ENCODE results near the gene IER5. TPM values are rescaled to one million over a fixed set of nuclear protein-coding genes. Genes with fewer than 3 reads are reported as not detected.
A peak's percentile ranks its signal among the peaks of the same experiment; 100 is the strongest.
"Not testable (repeated sequence)": the region's sequence is repeated elsewhere in the genome, so short reads cannot be mapped to it uniquely, and the experiment has no call there.

Gene IER5
- 10 to 100 TPM; 27.9 to 28.9 TPM for total RNA-seq

DNA sequence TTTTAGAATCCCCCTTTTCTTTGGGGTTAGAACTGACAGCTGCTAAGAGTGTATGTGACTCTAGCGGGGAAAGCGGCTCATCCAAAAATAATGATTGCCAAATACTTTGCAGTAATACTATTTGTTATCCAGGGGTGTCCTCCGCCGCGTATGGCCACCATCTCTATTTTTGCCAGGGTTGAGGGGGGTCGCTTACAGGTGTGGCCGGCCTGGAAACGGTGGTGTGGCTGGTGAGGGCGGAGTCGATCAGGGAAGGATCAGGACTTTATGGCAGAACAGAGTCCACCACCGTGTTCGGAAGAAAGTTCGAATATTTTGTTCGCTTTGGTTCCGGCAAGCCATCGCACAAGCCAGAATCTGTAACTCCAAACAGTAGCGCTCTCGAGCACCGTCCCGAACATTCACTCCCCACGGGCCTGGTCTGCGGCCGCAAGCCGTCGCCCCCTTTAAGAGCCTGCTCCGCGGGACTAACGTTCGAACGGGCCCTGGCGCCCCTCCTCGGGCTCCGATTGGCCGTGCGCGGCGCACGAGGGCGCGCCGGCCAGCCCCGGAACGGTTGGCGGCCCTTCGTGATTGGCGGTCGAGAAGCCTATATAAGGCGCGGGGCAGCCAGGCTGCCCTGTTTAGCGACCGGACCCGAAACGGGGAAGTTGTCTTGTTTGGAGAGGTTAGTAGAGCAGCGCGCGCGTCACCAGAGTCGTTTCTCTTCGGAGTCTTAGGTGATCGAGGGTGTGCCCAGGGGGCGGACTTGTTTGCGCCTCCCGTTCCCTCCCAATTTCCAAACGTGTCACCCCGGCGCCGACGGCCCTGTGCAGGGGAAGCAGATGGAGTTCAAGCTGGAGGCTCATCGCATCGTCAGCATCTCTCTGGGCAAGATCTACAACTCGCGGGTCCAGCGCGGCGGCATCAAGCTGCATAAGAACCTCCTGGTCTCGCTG, at the start of gene IER5:
Gene IER5, plus strand, starts transcription at position 622 of the 938 bp plus-strand sequence. Its CDS starts 203 bp downstream, at position 825.
- H3K4me1 Mint-ChIP-seq (ENCODE audit: low read depth), result peaks cover 39% of the 10 kb centered on the region
- H3K36me3 Mint-ChIP-seq, result peaks cover 36% of the 10 kb centered on the region
- H3K27ac Mint-ChIP-seq, result peak within 1 kb of the TSS; percentile 96
- H3K9me3 Mint-ChIP-seq, result no peaks in the 10 kb centered on the region
- ChIA-PET CTCF (interaction anchor here (0.6 to 3.5 kb wide), 4 partner anchors 53 to 78 kb away, joined by 3 to 42 read pairs (median 5); no protein-coding TSS in a partner anchor), POLR2A (interaction anchor here (1.1 to 7.7 kb wide), 10 partner anchors 8 to 69 kb away, joined by 3 to 168 read pairs (median 8); partner anchors contain the start of genes MR1 and STX6)
- DNase-seq, result peak; percentile 98
- peaks cover 2% of the 10 kb centered on the region for H3K27me3 Mint-ChIP-seq
- intact Hi-C loops (cut with micrococcal nuclease), result loop anchor here (1.0 to 5.0 kb wide), 4 partner anchors 55 to 1206 kb away; partner anchors contain the start of genes ACBD6, MR1 and TOR1AIP1
- peak within 1 kb of the TSS; percentile 97 for H3K4me3 Mint-ChIP-seq

DNA sequence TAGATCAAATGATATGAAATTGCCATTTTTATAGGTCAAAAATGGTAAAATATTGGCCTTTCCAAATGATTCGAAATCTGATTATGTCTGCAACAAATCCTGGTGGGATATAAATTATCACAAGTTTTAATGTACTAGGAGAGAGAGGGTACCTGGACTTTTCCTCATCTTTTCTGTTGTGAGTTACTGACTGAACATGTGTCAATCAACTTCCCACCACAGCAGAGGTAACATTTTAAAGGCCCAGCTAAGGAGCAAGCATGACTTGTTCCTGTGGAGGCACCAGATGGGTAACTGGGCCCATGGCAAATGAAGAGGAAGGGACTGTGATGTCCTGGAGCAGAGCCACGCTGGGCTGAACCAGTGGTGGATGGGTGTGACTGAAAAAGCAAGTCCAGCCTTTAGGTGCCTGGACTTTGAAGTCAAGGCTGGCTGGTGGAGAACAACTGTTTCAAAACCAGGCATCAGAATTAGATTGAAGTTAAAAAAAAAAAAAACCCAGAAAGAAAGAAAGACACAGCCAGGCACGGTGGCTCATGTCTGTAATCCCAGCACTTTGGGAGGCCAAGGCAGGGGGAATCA, 48.1 kb upstream of the IER5 start:
- intact Hi-C loops (cut with micrococcal nuclease), result no loop called here
- H3K27ac Mint-ChIP-seq, result no peak overlapping the region
- no peak overlapping the region for H3K4me3 Mint-ChIP-seq
- no peaks in the 10 kb centered on the region for H3K9me3 Mint-ChIP-seq
- POLR2A ChIA-PET, result no interaction called here
- DNase-seq, result no peak
- H3K27me3 Mint-ChIP-seq, result no peaks in the 10 kb centered on the region
- peaks cover 75% of the 10 kb centered on the region for H3K4me1 Mint-ChIP-seq (ENCODE audit: low read depth)
- H3K36me3 Mint-ChIP-seq, result peaks cover 14% of the 10 kb centered on the region
- CTCF ChIA-PET, result interaction anchor here (1.0 to 12.7 kb wide), 4 partner anchors 11 to 128 kb away, joined by 3 to 200 read pairs (median 16); no protein-coding TSS in a partner anchor

DNA sequence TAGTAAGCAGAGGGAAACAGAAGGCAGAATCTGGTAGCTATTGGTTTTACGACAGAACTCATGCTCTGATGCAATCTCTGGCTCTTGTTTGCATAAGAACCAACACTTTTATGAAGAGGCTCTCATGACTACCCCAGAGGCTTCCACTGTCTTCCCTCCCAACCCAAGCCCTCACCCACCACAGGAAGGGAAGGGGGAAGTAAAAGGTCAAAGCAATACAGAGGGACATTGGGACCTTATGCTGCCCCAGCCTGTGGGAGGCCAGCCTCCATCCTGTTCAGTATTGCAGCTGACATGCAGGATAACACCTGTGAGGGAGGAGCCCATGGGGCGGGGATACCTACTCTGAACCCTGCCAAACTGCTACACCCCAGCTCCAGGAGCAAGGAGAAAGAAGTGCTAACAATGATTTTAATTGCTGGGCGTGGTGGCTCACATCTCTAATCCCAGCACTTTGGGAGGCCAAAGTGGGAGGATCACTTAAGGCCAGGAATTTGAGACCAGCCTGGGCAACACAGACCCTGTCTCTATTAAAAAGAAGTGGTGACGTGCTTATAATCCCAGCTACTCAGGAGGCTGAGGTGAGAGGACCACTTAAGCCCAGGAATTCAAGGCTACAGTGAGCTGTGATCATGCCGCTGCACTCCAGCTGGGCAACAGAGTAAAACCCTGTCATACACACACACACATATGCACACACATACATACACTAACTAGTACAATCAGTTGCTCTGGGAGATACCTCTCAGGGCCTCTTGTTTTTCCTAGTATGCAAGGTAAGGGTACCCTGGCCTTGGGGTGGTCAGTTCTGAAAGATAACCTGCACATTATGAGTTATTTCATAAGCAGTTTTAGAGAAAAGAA, 45.2 kb upstream of the IER5 start:
- H3K4me3 Mint-ChIP-seq, result no peak overlapping the region
- no peak for DNase-seq
- H3K27ac Mint-ChIP-seq, result no peak overlapping the region
- intact Hi-C loops (cut with micrococcal nuclease), result no loop called here
- ChIA-PET POLR2A (interaction anchor here (0.9 to 1.3 kb wide), 3 partner anchors 45 to 99 kb away, joined by 3 to 4 read pairs (median 3); partner anchors contain the start of gene IER5), CTCF (interaction anchor here (0.7 to 12.7 kb wide), 4 partner anchors 13 to 100 kb away, joined by 3 to 200 read pairs (median 4); no protein-coding TSS in a partner anchor)
- peaks cover 47% of the 10 kb centered on the region for H3K4me1 Mint-ChIP-seq (ENCODE audit: low read depth)
- no peaks in the 10 kb centered on the region for H3K9me3 Mint-ChIP-seq
- peaks cover 19% of the 10 kb centered on the region for H3K36me3 Mint-ChIP-seq
- H3K27me3 Mint-ChIP-seq, result no peaks in the 10 kb centered on the region

DNA sequence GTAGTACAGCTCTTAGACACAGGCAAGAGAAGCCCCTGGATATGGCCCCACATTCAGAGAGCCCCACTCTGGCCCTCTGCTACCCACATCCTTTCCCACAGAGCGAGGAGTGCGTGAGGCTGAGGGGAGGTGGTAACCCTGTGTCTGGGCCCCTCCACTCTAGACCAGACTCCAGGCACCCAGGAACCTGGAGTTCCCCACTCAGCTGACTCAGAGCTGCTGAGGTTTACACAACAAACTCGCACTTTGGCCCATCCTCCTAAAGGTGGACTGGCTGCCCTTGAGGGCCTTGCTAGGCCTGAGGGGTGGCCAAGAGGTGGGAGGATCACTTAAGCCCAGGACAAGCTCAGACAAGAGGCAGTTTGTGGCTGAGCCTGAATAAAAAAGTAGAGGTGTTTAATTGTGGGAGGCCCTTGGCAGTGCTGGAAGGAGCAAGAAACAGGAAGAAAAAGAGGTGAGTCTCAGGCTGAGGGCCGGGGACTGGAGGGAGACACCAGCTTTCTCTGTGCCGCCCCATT, 44.0 kb upstream of the IER5 start:
- H3K27ac Mint-ChIP-seq, result peak overlapping the region; percentile 72
- H3K9me3 Mint-ChIP-seq, result no peaks in the 10 kb centered on the region
- CTCF ChIA-PET, result interaction anchor here (12.7 kb wide), 1 partner anchor 99 kb away, joined by 200 read pairs; no protein-coding TSS in a partner anchor
- H3K4me1 Mint-ChIP-seq (ENCODE audit: low read depth), result peaks cover 38% of the 10 kb centered on the region
- peak; percentile 79 for DNase-seq
- intact Hi-C loops (cut with micrococcal nuclease), result loop anchor here (1.0 kb wide), 1 partner anchor 18 kb away; no protein-coding TSS in a partner anchor
- no peaks in the 10 kb centered on the region for H3K27me3 Mint-ChIP-seq
- H3K4me3 Mint-ChIP-seq, result no peak overlapping the region
- peaks cover 16% of the 10 kb centered on the region for H3K36me3 Mint-ChIP-seq
- POLR2A ChIA-PET, result interaction anchor here (0.6 to 1.6 kb wide), 2 partner anchors 46 to 121 kb away, joined by 5 read pairs; no protein-coding TSS in a partner anchor

DNA sequence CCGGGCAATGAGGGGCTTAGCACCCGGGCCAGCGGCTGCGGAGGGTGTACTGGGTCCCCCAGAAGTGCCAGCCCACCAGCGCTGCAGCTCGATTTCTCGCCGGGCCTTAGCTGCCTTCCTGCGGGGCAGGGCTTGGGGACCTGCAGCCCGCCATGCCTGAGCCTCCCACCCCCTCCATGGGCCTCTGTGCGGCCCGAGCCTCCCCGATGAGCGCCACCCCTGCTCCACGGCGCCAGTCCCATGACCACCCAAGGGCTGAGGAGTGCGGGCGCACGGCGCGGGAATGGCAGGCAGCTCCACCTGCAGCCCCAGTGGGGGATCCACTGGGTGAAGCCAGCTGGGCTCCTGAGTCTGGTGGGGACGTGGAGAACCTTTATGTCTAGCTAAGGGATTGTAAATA, 42.6 kb upstream of the IER5 start:
- Mint-ChIP-seq H3K36me3 (peaks cover 16% of the 10 kb centered on the region), H3K4me1 (ENCODE audit: low read depth) (peaks cover 30% of the 10 kb centered on the region)
- intact Hi-C loops (cut with micrococcal nuclease); H3K27ac Mint-ChIP-seq; H3K4me3 Mint-ChIP-seq; DNase-seq; H3K27me3 Mint-ChIP-seq; H3K9me3 Mint-ChIP-seq: not testable (repeated sequence)
- CTCF ChIA-PET, result interaction anchor here (1.2 kb wide), 1 partner anchor 97 kb away, joined by 5 read pairs; no protein-coding TSS in a partner anchor
- POLR2A ChIA-PET, result interaction anchor here (1.6 kb wide), 1 partner anchor 45 kb away, joined by 5 read pairs; no protein-coding TSS in a partner anchor

DNA sequence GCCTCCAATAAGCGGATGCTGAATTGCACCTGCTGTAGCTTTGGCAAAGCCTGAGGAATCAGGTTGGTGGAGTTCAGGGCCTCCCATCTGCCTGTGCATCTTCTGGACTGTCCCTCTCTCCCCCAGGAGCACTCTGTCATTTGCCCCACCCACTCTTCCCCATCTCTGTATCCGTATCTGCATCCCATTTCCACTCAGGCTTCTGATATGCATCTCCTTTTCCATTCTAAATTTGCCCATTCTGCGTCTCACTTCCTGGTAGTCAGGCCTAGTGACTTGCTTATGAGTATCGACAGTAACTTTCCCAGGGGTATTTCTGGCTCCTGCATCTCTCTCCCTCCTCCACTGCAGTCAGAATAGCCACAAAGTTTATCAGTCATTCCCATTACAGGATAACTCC, 39.1 kb upstream of the IER5 start:
- Mint-ChIP-seq H3K27ac (no peak overlapping the region), H3K4me1 (ENCODE audit: low read depth) (peaks cover 8% of the 10 kb centered on the region), H3K27me3 (no peaks in the 10 kb centered on the region), H3K9me3 (no peaks in the 10 kb centered on the region), H3K36me3 (peaks cover 19% of the 10 kb centered on the region), H3K4me3 (no peak overlapping the region)
- CTCF ChIA-PET, result no interaction called here
- POLR2A ChIA-PET, result interaction anchor here (1.2 kb wide), 1 partner anchor 9 kb away, joined by 3 read pairs; no protein-coding TSS in a partner anchor
- intact Hi-C loops (cut with micrococcal nuclease), result no loop called here
- DNase-seq, result no peak

DNA sequence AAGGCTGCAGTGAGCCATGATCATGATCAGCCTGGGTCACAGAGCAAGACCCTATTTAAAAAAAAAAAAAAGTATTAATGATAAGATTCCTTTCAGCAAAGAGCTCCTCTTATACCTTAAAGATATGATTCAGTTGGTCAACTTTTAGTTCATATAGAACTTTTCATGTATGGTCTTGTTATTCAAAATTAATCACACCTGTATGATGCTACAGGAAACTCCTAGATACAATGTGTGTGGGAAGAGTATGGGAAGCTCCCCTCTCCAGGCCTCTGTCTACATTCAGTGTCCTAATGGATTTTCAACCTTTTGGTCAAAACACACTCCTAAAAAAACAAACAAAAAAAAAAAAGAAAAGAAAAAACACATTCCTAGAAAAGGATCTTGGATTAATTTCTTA, 37.6 kb upstream of the IER5 start:
- Mint-ChIP-seq H3K9me3 (no peaks in the 10 kb centered on the region), H3K27me3 (no peaks in the 10 kb centered on the region)
- CTCF ChIA-PET, result interaction anchor here (0.6 to 2.6 kb wide), 4 partner anchors 12 to 63 kb away, joined by 3 to 13 read pairs (median 4); no protein-coding TSS in a partner anchor

DNA sequence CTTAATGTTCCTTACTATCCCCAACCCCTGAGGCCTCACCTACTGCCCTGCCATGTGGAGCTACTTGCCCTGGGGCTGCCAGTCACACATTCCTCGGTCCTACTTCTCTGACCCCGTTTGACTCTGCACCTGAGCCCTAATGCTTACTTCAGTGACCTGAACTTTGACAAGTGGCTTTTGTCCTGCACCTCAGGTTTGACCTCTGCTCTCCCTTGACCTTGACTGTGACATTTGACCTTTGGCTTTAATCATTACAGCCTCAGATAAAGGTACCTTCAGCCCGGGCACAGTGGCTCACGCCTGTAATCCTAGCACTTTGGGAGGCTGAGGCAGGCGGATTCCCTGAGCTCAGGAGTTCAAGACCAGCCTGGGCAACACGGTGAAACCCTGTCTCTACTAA, 31.9 kb upstream of the IER5 start:
- DNase-seq, result no peak
- peaks cover 33% of the 10 kb centered on the region for H3K36me3 Mint-ChIP-seq
- H3K9me3 Mint-ChIP-seq, result peaks cover 21% of the 10 kb centered on the region
- peaks cover 3% of the 10 kb centered on the region for H3K4me1 Mint-ChIP-seq (ENCODE audit: low read depth)
- intact Hi-C loops (cut with micrococcal nuclease), result no loop called here
- no peaks in the 10 kb centered on the region for H3K27me3 Mint-ChIP-seq
- ChIA-PET CTCF (interaction anchor here (0.6 kb wide), 1 partner anchor 475 kb away, joined by 3 read pairs; no protein-coding TSS in a partner anchor), POLR2A (no interaction called here)
- H3K4me3 Mint-ChIP-seq, result no peak overlapping the region
- no peak overlapping the region for H3K27ac Mint-ChIP-seq

More for the DNA sequence above, 37.6 kb upstream of the IER5 start:
- DNase-seq, result no peak
- Mint-ChIP-seq H3K36me3 (peaks cover 17% of the 10 kb centered on the region), H3K27ac (no peak overlapping the region), H3K4me3 (no peak overlapping the region), H3K4me1 (ENCODE audit: low read depth) (no peaks in the 10 kb centered on the region)
- intact Hi-C loops (cut with micrococcal nuclease), result no loop called here
- POLR2A ChIA-PET, result no interaction called here

DNA sequence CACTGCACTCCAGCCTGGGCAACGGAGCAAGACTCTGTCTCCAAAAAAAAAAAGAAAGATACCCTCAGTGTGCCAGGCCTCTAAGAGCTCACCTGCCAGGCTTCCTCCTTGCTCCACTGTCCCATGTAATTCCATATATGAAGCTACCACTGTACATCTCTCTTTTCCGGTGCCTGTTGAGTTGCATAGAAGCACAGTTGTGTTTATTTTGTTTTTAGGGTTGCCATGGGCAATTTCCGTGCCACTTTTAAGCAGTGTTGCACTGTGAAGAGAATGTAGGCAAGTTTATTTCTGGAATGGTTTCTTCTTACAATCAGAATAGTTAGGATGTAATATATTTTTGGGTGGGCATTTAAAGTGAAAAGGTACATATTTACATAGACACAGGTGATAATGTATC, 31.4 kb upstream of the IER5 start:
- no peak overlapping the region for H3K27ac Mint-ChIP-seq
- H3K27me3 Mint-ChIP-seq, result no peaks in the 10 kb centered on the region
- peaks cover 21% of the 10 kb centered on the region for H3K9me3 Mint-ChIP-seq
- H3K4me3 Mint-ChIP-seq, result no peak overlapping the region
- CTCF ChIA-PET, result interaction anchor here (0.6 kb wide), 1 partner anchor 476 kb away, joined by 3 read pairs; no protein-coding TSS in a partner anchor
- peaks cover 33% of the 10 kb centered on the region for H3K36me3 Mint-ChIP-seq
- peaks cover 7% of the 10 kb centered on the region for H3K4me1 Mint-ChIP-seq (ENCODE audit: low read depth)
- POLR2A ChIA-PET, result no interaction called here
- intact Hi-C loops (cut with micrococcal nuclease), result no loop called here
- no peak for DNase-seq

DNA sequence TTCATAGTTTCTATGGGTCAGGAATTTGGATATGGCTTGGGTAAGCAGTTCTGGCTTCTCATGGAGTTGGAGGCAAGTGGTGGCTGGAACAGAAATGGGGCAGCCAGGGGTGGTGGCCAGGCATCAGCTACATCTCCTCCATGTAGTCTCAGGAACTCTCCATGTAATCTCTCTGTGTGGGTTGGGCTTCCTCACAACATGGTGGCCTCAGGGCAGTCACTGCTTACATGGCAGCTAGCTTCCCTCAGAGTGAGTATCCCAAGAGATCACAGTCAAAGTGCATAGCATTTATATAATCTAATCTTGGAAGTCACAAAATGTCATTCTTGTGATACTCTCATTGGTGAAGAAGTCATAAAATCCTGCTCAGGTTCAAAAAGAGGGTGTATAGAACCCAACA, 29.1 kb upstream of the IER5 start:
- Mint-ChIP-seq H3K9me3 (peaks cover 21% of the 10 kb centered on the region), H3K36me3 (peaks cover 29% of the 10 kb centered on the region), H3K4me1 (ENCODE audit: low read depth) (peaks cover 20% of the 10 kb centered on the region), H3K27ac (no peak overlapping the region), H3K4me3 (no peak overlapping the region), H3K27me3 (no peaks in the 10 kb centered on the region)
- intact Hi-C loops (cut with micrococcal nuclease), result no loop called here
- CTCF ChIA-PET, result no interaction called here
- DNase-seq, result no peak
- POLR2A ChIA-PET, result no interaction called here

DNA sequence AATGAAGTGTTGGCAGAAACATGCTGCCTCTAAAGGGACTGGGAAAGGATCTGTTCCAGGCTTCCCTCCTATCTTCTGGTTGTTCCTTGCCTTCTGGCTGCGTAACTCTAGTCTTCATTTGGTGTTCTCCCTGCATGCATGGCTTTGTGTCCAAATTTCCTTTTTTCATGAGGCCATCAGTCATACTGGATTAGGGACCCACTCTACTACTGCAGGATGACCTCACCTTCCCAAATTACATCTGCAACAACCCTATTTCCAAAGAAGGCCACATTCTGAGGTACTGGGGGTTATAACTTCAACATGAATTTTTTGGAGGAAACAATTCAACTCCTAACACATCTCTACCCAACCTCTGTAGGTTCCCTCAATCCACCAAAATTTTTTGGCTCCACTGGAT, 28.4 kb upstream of the IER5 start:
- no peak for DNase-seq
- no peaks in the 10 kb centered on the region for H3K27me3 Mint-ChIP-seq
- peaks cover 29% of the 10 kb centered on the region for H3K36me3 Mint-ChIP-seq
- H3K4me3 Mint-ChIP-seq, result no peak overlapping the region
- ChIA-PET POLR2A (no interaction called here), CTCF (no interaction called here)
- no peak overlapping the region for H3K27ac Mint-ChIP-seq
- intact Hi-C loops (cut with micrococcal nuclease), result no loop called here
- H3K4me1 Mint-ChIP-seq (ENCODE audit: low read depth), result peaks cover 20% of the 10 kb centered on the region
- peaks cover 21% of the 10 kb centered on the region for H3K9me3 Mint-ChIP-seq
